CD14-positive monocyte (primary cell): ENCODE results near the gene NPEPPS. TPM values are rescaled to one million over a fixed set of nuclear protein-coding genes. Genes with fewer than 3 reads are reported as not detected.
"Not testable (repeated sequence)": the region's sequence is repeated elsewhere in the genome, so short reads cannot be mapped to it uniquely, and the experiment has no call there.

ENCODE experiments used
- DNase-seq, 3 donors: peaks; one replicate each; pipeline ENCODE4 v3.0.0-alpha.2; 2011 to 2022
- H2AFZ ChIP-seq: 2 replicates; pipeline ENCODE4 v1.6.0; 2012; ENCODE audit warnings: mild to moderate bottlenecking, low read depth, low read length, inconsistent platforms; ENCODE audit not compliant: insufficient read depth, poor library complexity, severe bottlenecking
- H3K27ac ChIP-seq, 2 donors: 1 replicate in 1 of 2; 2 replicates in 1 of 2; pipeline ENCODE4 v1.5.1; 2012 to 2013; ENCODE audit warnings: low read length in 2 of 2, control low read depth in 1 of 2, inconsistent platforms in 1 of 2, low read depth in 1 of 2, mild to moderate bottlenecking in 1 of 2
- H3K27me3 ChIP-seq, 2 donors: one replicate each; pipeline versions ENCODE4 v1.6.0 to v1.6.1; 2011 to 2013; ENCODE audit warnings: low read length in 2 of 2; ENCODE audit not compliant: control insufficient read depth in 2 of 2, insufficient read depth in 2 of 2
- H3K36me3 ChIP-seq, 2 donors: replicated peaks in 1 of 2; 1 replicate in 1 of 2; 2 replicates in 1 of 2; pipeline versions ENCODE4 v1.5.1 to v1.6.1; 2012 to 2013; ENCODE audit warnings: low read length in 2 of 2, control low read depth in 1 of 2, inconsistent platforms in 1 of 2, mild to moderate bottlenecking in 1 of 2; ENCODE audit not compliant: insufficient read depth in 2 of 2, control insufficient read depth in 1 of 2
- H3K4me1 ChIP-seq, 2 donors: 1 replicate in 1 of 2; 2 replicates in 1 of 2; pipeline versions ENCODE4 v1.5.1 to v1.6.1; 2012 to 2013; ENCODE audit warnings: low read length in 2 of 2, control low read depth in 1 of 2, inconsistent platforms in 1 of 2, mild to moderate bottlenecking in 1 of 2, moderate library complexity in 1 of 2; ENCODE audit not compliant: insufficient read depth in 2 of 2, control insufficient read depth in 1 of 2
- H3K4me2 ChIP-seq: replicated peaks from 2 replicates; pipeline ENCODE3; 2012; ENCODE audit warnings: low read length, moderate library complexity, mild to moderate bottlenecking; ENCODE audit not compliant: poor library complexity, severe bottlenecking; ENCODE audit errors: extremely low read depth
- H3K4me3 ChIP-seq, 3 experiments: fragments of 200-600 bp in 1 of 3; sonication (generic) in 1 of 3; replicated peaks in 1 of 3; 1 replicate in 2 of 3; 2 replicates in 1 of 3; pipeline ENCODE4 v1.5.1; 2011 to 2013; ENCODE audit warnings: low read length in 3 of 3, mild to moderate bottlenecking in 3 of 3, control low read depth in 2 of 3, low read depth in 2 of 3, inconsistent platforms in 1 of 3, moderate library complexity in 1 of 3
- H3K79me2 ChIP-seq: 2 replicates; pipeline ENCODE4 v1.6.0; 2012; ENCODE audit warnings: mild to moderate bottlenecking, control low read depth, inconsistent platforms, low read length, moderate library complexity; ENCODE audit not compliant: insufficient read depth
- H3K9ac ChIP-seq: 2 replicates; pipeline ENCODE4 v1.6.0; 2017; ENCODE audit warnings: low read length, mild to moderate bottlenecking; ENCODE audit not compliant: insufficient read depth, poor library complexity, severe bottlenecking
- H3K9me3 ChIP-seq, 2 donors: replicated peaks in 1 of 2; 1 replicate in 1 of 2; 2 replicates in 1 of 2; pipeline versions ENCODE4 v1.5.1 to v1.6.1; 2012 to 2013; ENCODE audit warnings: low read length in 2 of 2, control low read depth in 1 of 2; ENCODE audit not compliant: control insufficient read depth in 1 of 2, insufficient read depth in 1 of 2
- H4K20me1 ChIP-seq: 2 replicates; pipeline ENCODE4 v1.6.0; 2012; ENCODE audit warnings: mild to moderate bottlenecking, low read length, control low read depth, moderate library complexity; ENCODE audit not compliant: insufficient read depth
- H3K27ac Mint-ChIP-seq, 7 donors: one replicate each; pipeline ENCODE4 v1.8.0; 2020; ENCODE audit warnings: mild to moderate bottlenecking in 7 of 7, mixed read lengths in 7 of 7, moderate library complexity in 6 of 7, inconsistent platforms in 2 of 7
- H3K27me3 Mint-ChIP-seq, 3 donors: one replicate each; pipeline ENCODE4 v1.8.0; 2021 to 2022; ENCODE audit warnings: low read depth in 3 of 3, mild to moderate bottlenecking in 3 of 3, mixed read lengths in 3 of 3, moderate library complexity in 3 of 3, inconsistent platforms in 1 of 3
- H3K36me3 Mint-ChIP-seq, 2 donors: one replicate each; pipeline ENCODE4 v1.8.0; 2020; ENCODE audit warnings: mixed read lengths in 2 of 2, inconsistent platforms in 1 of 2, mild to moderate bottlenecking in 1 of 2
- H3K4me1 Mint-ChIP-seq: one replicate; pipeline ENCODE4 v1.8.0; 2020; ENCODE audit warnings: mild to moderate bottlenecking, mixed read lengths
- H3K4me3 Mint-ChIP-seq, 2 donors: one replicate each; pipeline ENCODE4 v1.8.0; 2020; ENCODE audit warnings: mild to moderate bottlenecking in 2 of 2, mixed read lengths in 2 of 2, moderate library complexity in 1 of 2
- H3K9me3 Mint-ChIP-seq, 7 donors: one replicate each; pipeline ENCODE4 v1.8.0; 2020 to 2022; ENCODE audit warnings: mixed read lengths in 7 of 7, mild to moderate bottlenecking in 6 of 7, moderate library complexity in 6 of 7, inconsistent platforms in 2 of 7
- WGBS: methylation state at CpG from one replicate; pipeline ENCODE4 v1.1.5; 2013; ENCODE audit warnings: missing lambda C conversion rate; ENCODE audit not compliant: insufficient coverage; 5-methylcytosine and 5-hydroxymethylcytosine counted together
- intact Hi-C, 2 donors: fragments of 100-400 bp; cut with micrococcal nuclease; formaldehyde crosslinking; loops; one replicate each; pipeline versions ENCODE4 v1.15.0 to v1.15.1; 2023
- polyA plus RNA-seq, 3 donors: library from polyadenylated mRNA; depleted of rRNA in 1 of 3; unstranded in 2 of 3; stranded (reverse) in 1 of 3; fragments of 300-500 nt in 2 of 3; fragments of >200 nt in 1 of 3; fragmentation: Illumina TruSeq in 2 of 3; gene quantifications; 1 replicate in 2 of 3; 2 replicates in 1 of 3; pipeline ENCODE4 v1.2.3, GENCODE V29; 2012 to 2021

The NPEPPS gene
- polyA plus RNA-seq, 3 donors = 38.3 to 80.1 (median 53.1) TPM

GRCh38 chr17:47561698-47562405, 30.9 kb downstream of the NPEPPS start:
- H3K9me3 Mint-ChIP-seq, H2AFZ ChIP-seq, intact Hi-C loops, H3K4me3 Mint-ChIP-seq, H3K9me3 ChIP-seq, DNase-seq, H3K9ac ChIP-seq, H3K4me1 Mint-ChIP-seq, H3K27me3 Mint-ChIP-seq, H3K36me3 ChIP-seq, H3K4me1 ChIP-seq, H3K27me3 ChIP-seq, H3K4me3 ChIP-seq, H3K4me2 ChIP-seq, H3K27ac ChIP-seq: not testable (repeated sequence)
- peak overlapping the region in 1 of 7 donors; percentile 54 for H3K27ac Mint-ChIP-seq
- peaks cover 17% of the 10 kb centered on the region for H3K79me2 ChIP-seq
- H3K36me3 Mint-ChIP-seq = peaks cover 8 to 12% of the 10 kb centered on the region in 2 donors
- WGBS = no CpG with 5 or more reads among the region's 5 CpGs
- peaks cover 27% of the 10 kb centered on the region for H4K20me1 ChIP-seq

GRCh38 chr17:47562406-47562705, 31.4 kb downstream of the NPEPPS start:
- H3K36me3 ChIP-seq, H3K27ac ChIP-seq, H3K9me3 Mint-ChIP-seq, H2AFZ ChIP-seq, H3K9ac ChIP-seq, H3K27me3 ChIP-seq, intact Hi-C loops, H3K9me3 ChIP-seq, DNase-seq, H3K4me1 ChIP-seq, H3K4me2 ChIP-seq, H3K4me3 Mint-ChIP-seq, H3K4me3 ChIP-seq, H3K27me3 Mint-ChIP-seq, H3K4me1 Mint-ChIP-seq: not testable (repeated sequence)
- H4K20me1 ChIP-seq = peaks cover 31% of the 10 kb centered on the region
- Mint-ChIP-seq H3K36me3 (peaks cover 8 to 12% of the 10 kb centered on the region in 2 donors), H3K27ac (peak overlapping the region in 1 of 7 donors; percentile 50)
- H3K79me2 ChIP-seq = peaks cover 18% of the 10 kb centered on the region

GRCh38 chr17:47567261-47567660, 36.4 kb downstream of the NPEPPS start:
- H3K9me3 Mint-ChIP-seq, H3K27ac Mint-ChIP-seq, H3K27me3 Mint-ChIP-seq, H3K4me3 Mint-ChIP-seq, H3K4me3 ChIP-seq, H3K9ac ChIP-seq, intact Hi-C loops, H3K27me3 ChIP-seq, H3K4me1 ChIP-seq, H4K20me1 ChIP-seq, H3K4me1 Mint-ChIP-seq, H2AFZ ChIP-seq, H3K27ac ChIP-seq, H3K4me2 ChIP-seq, H3K79me2 ChIP-seq, H3K9me3 ChIP-seq, DNase-seq: not testable (repeated sequence)
- no CpG with 5 or more reads among the region's 3 CpGs for WGBS
- H3K36me3 Mint-ChIP-seq = peaks cover 10 to 22% of the 10 kb centered on the region in 2 donors
- H3K36me3 ChIP-seq = peaks cover 7 to 12% of the 10 kb centered on the region in 2 donors

- H3K4me3 Mint-ChIP-seq, H3K4me1 ChIP-seq, H3K4me3 ChIP-seq, H3K79me2 ChIP-seq, H3K4me2 ChIP-seq, H3K9me3 ChIP-seq, H3K9me3 Mint-ChIP-seq, H3K9ac ChIP-seq, H3K27me3 ChIP-seq, intact Hi-C loops, H4K20me1 ChIP-seq, H3K27me3 Mint-ChIP-seq, H3K4me1 Mint-ChIP-seq, H2AFZ ChIP-seq: not testable (repeated sequence)
- peaks cover 14 to 29% of the 10 kb centered on the region in 2 donors for H3K36me3 Mint-ChIP-seq
- no CpG with 5 or more reads among the region's 3 CpGs for WGBS
- Histone ChIP-seq H3K36me3 (peaks cover 7 to 12% of the 10 kb centered on the region in 2 donors), H3K27ac (peak overlapping the region in 1 of 2 donors; percentile 67)
- peak overlapping the region; percentile 57 to 84 (median 78) for H3K27ac Mint-ChIP-seq
- peak in 2 of 3 donors; percentile 0 to 9 for DNase-seq
These were observed 41.7 kb downstream of the NPEPPS start for GRCh38 chr17:47572561-47572960.
